Natural killer cell (primary cell): Measurements from ENCODE around the gene LIMD2. TPM values are rescaled to one million over a fixed set of nuclear protein-coding genes. Genes with fewer than 3 reads are reported as not detected.
A peak's percentile ranks its signal among the peaks of the same experiment; 100 is the strongest.

Experiments
- ATAC-seq, 3 donors: fragments of 150-1000 bp in 2 of 3; fragments of 200-7000 bp in 1 of 3; cut with Tn5 transposase; 1 replicate in 1 of 3; 2 replicates in 2 of 3; pipeline ENCODE4 v1.10.0; 2021; ENCODE audit warnings: mild to moderate bottlenecking in 2 of 3, moderate library complexity in 2 of 3
- DNase-seq, 2 donors: peaks; one replicate each; pipeline versions ENCODE4 v3.0.0 to v3.0.0-alpha.2; 2013 to 2021; ENCODE audit warnings: mixed read lengths in 1 of 2
- H3K27ac ChIP-seq: one replicate; pipeline ENCODE4 v1.5.1; 2013; ENCODE audit warnings: mild to moderate bottlenecking, low read length
- H3K27me3 ChIP-seq: one replicate; pipeline ENCODE4 v1.6.1; 2013; ENCODE audit warnings: low read length; ENCODE audit not compliant: control insufficient read depth, insufficient read depth
- H3K36me3 ChIP-seq: one replicate; pipeline ENCODE4 v1.6.1; 2013; ENCODE audit warnings: low read length; ENCODE audit not compliant: control insufficient read depth, insufficient read depth
- H3K4me1 ChIP-seq: one replicate; pipeline ENCODE4 v1.6.1; 2013; ENCODE audit warnings: low read length; ENCODE audit not compliant: control insufficient read depth, insufficient read depth
- H3K4me3 ChIP-seq: one replicate; pipeline ENCODE4 v1.5.1; 2013; ENCODE audit warnings: low read length
- H3K9me3 ChIP-seq: one replicate; pipeline ENCODE4 v1.6.1; 2013; ENCODE audit warnings: low read length; ENCODE audit not compliant: control insufficient read depth, insufficient read depth
- H3K27ac Mint-ChIP-seq, 2 donors: one replicate each; pipeline ENCODE4 v1.8.0; 2022; ENCODE audit warnings: mild to moderate bottlenecking in 2 of 2, mixed read lengths in 2 of 2, moderate library complexity in 1 of 2
- H3K27me3 Mint-ChIP-seq, 2 donors: one replicate each; pipeline ENCODE4 v1.8.0; 2022; ENCODE audit warnings: low read depth in 2 of 2, mixed read lengths in 2 of 2
- H3K36me3 Mint-ChIP-seq: one replicate; pipeline ENCODE4 v1.8.0; 2022; ENCODE audit warnings: mixed read lengths
- H3K4me1 Mint-ChIP-seq, 2 donors: one replicate each; pipeline ENCODE4 v1.8.0; 2022; ENCODE audit warnings: mixed read lengths in 2 of 2
- H3K4me3 Mint-ChIP-seq: one replicate; pipeline ENCODE4 v1.8.0; 2022; ENCODE audit warnings: mild to moderate bottlenecking, moderate library complexity, mixed read lengths
- H3K9me3 Mint-ChIP-seq, 2 donors: one replicate each; pipeline ENCODE4 v1.8.0; 2022; ENCODE audit warnings: mixed read lengths in 2 of 2
- WGBS: methylation state at CpG from one replicate; pipeline ENCODE4 v1.1.7; 2013; ENCODE audit warnings: missing lambda C conversion rate; ENCODE audit not compliant: insufficient coverage; 5-methylcytosine and 5-hydroxymethylcytosine counted together
- intact Hi-C: fragments of 100-400 bp; cut with micrococcal nuclease; formaldehyde crosslinking; loops from one replicate; pipeline ENCODE4 v1.14.2; 2022
- total RNA-seq, 4 donors: library from RNA; stranded (reverse); fragments of 120-200 nt in 1 of 4; gene quantifications; one replicate each; pipeline versions ENCODE4 v1.2.3 to v1.2.4, GENCODE V29; 2013 to 2022
- TF ChIP-seq, protein P1 (sequence below): fragments of 200-600 bp; IDR thresholded peaks from one replicate; pipeline ENCODE4 v1.8.0; 2022; ENCODE audit warnings: antibody characterized with exemption

Gene LIMD2
- total RNA-seq, 3 donors from 2014 or later (not counting 1 experiment from before 2014, with no cell fraction given) = 513 to 546 (median 524) TPM

- WGBS = 76% methylated on average over 6 of the region's 6 CpGs
- no peaks in the 10 kb centered on the region for H3K9me3 ChIP-seq
- peaks cover 0 to 20% of the 10 kb centered on the region in 2 donors for H3K4me1 Mint-ChIP-seq
- no peaks in the 10 kb centered on the region for H3K27me3 Mint-ChIP-seq
- H3K4me3 Mint-ChIP-seq = no peak overlapping the region
- H3K36me3 ChIP-seq = peaks cover 35% of the 10 kb centered on the region
- TF ChIP-seq, protein P1, sequence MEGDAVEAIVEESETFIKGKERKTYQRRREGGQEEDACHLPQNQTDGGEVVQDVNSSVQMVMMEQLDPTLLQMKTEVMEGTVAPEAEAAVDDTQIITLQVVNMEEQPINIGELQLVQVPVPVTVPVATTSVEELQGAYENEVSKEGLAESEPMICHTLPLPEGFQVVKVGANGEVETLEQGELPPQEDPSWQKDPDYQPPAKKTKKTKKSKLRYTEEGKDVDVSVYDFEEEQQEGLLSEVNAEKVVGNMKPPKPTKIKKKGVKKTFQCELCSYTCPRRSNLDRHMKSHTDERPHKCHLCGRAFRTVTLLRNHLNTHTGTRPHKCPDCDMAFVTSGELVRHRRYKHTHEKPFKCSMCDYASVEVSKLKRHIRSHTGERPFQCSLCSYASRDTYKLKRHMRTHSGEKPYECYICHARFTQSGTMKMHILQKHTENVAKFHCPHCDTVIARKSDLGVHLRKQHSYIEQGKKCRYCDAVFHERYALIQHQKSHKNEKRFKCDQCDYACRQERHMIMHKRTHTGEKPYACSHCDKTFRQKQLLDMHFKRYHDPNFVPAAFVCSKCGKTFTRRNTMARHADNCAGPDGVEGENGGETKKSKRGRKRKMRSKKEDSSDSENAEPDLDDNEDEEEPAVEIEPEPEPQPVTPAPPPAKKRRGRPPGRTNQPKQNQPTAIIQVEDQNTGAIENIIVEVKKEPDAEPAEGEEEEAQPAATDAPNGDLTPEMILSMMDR = no peak
- DNase-seq (no peak), ATAC-seq (no peak)
- H3K27ac ChIP-seq = no peak overlapping the region
- no peaks in the 10 kb centered on the region for H3K36me3 Mint-ChIP-seq
- no peaks in the 10 kb centered on the region for H3K9me3 Mint-ChIP-seq
- peak overlapping the region; percentile 29 to 58 for H3K27ac Mint-ChIP-seq
- intact Hi-C loops = no loop called here
- no peaks in the 10 kb centered on the region for H3K27me3 ChIP-seq
- no peaks in the 10 kb centered on the region for H3K4me1 ChIP-seq
- H3K4me3 ChIP-seq = no peak overlapping the region
Observed at GRCh38 chr17:63675607-63676546, 24.0 kb downstream of the LIMD2 start.

GRCh38 chr17:63675231-63675606 is 24.7 kb downstream of the LIMD2 start:
- no peaks in the 10 kb centered on the region for H3K27me3 Mint-ChIP-seq
- no peaks in the 10 kb centered on the region for H3K4me1 ChIP-seq
- no peaks in the 10 kb centered on the region for H3K9me3 ChIP-seq
- DNase-seq = no peak
- intact Hi-C loops = no loop called here
- TF ChIP-seq, protein P1 = no peak
- H3K4me3 ChIP-seq = no peak overlapping the region
- H3K27ac Mint-ChIP-seq = peak overlapping the region in 1 of 2 donors; percentile 13
- H3K4me3 Mint-ChIP-seq = no peak overlapping the region
- no peaks in the 10 kb centered on the region for H3K36me3 Mint-ChIP-seq
- peaks cover 0 to 25% of the 10 kb centered on the region in 2 donors for H3K4me1 Mint-ChIP-seq
- no peaks in the 10 kb centered on the region for H3K27me3 ChIP-seq
- no peak for ATAC-seq
- H3K27ac ChIP-seq = no peak overlapping the region
- H3K9me3 Mint-ChIP-seq = no peaks in the 10 kb centered on the region
- WGBS = 53% methylated on average over 4 of the region's 4 CpGs
- H3K36me3 ChIP-seq = peaks cover 38% of the 10 kb centered on the region

DNA sequence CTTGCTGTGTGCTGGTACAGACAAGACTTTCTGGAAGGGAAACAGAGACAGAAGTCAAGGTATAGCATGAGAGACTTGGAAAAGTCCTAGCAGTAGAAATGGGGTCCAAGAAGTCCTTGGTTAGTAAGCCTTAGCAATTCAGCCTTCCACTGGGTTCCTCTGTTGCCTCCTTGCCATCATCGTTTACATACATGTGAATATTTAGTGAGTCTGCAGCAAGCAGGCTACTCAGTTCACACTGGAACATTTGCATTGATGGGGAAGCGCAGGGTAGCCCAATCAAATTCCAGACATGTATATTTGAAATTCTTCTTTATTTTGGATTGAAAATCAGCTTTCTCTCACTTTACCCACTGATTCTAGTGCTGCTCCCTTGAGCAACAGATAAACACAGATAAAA is 27.1 kb downstream of the LIMD2 start:
- ATAC-seq (no peak), DNase-seq (no peak)
- Histone ChIP-seq H3K27ac (no peak overlapping the region), H3K4me3 (no peak overlapping the region), H3K27me3 (no peaks in the 10 kb centered on the region), H3K9me3 (no peaks in the 10 kb centered on the region), H3K36me3 (peaks cover 50% of the 10 kb centered on the region), H3K4me1 (no peaks in the 10 kb centered on the region)
- 100% methylated on average over 1 of the region's 2 CpGs for WGBS
- H3K9me3 Mint-ChIP-seq = no peaks in the 10 kb centered on the region
- TF ChIP-seq, protein P1 = no peak
- H3K27ac Mint-ChIP-seq = peak overlapping the region in 1 of 2 donors; percentile 9
- H3K27me3 Mint-ChIP-seq = no peaks in the 10 kb centered on the region
- no peak overlapping the region for H3K4me3 Mint-ChIP-seq
- H3K4me1 Mint-ChIP-seq = peaks cover 0 to 29% of the 10 kb centered on the region in 2 donors
- peaks cover 7% of the 10 kb centered on the region for H3K36me3 Mint-ChIP-seq
- intact Hi-C loops = no loop called here
